Smooth muscle cell (in vitro differentiated cells): ENCODE measurements around the gene KSR1. TPM values are rescaled to one million over a fixed set of nuclear protein-coding genes. Genes with fewer than 3 reads are reported as not detected.

ENCODE experiments used
- DNase-seq: peaks from one replicate; lab custom pipeline; 2025; ENCODE audit not compliant: unreplicated experiment; lab: John Stamatoyannopoulos, UW
- H2AFZ ChIP-seq: fragments of 200-600 bp; sonication (generic); 2 replicates; pipeline ENCODE4 v1.6.0; 2016; ENCODE audit warnings: antibody characterized with exemption, low read depth, mild to moderate bottlenecking
- H3F3A ChIP-seq: fragments of 200-600 bp; sonication (generic); 2 replicates; pipeline ENCODE4 v1.6.0; 2017; ENCODE audit warnings: antibody characterized with exemption, low read depth
- H3K27ac ChIP-seq: fragments of 200-600 bp; sonication (generic); 2 replicates; pipeline ENCODE4 v1.5.1; 2016; ENCODE audit warnings: low read depth, mild to moderate bottlenecking
- H3K27me3 ChIP-seq: fragments of 200-600 bp; sonication (generic); 2 replicates; pipeline ENCODE4 v1.6.1; 2016; ENCODE audit warnings: low read depth, mild to moderate bottlenecking
- H3K36me3 ChIP-seq: fragments of 200-600 bp; sonication (generic); 2 replicates; pipeline ENCODE4 v1.5.1; 2016; ENCODE audit warnings: low read depth
- H3K4me1 ChIP-seq: fragments of 200-600 bp; sonication (generic); 2 replicates; pipeline ENCODE4 v1.5.1; 2016; ENCODE audit warnings: low read depth
- H3K4me2 ChIP-seq: fragments of 200-600 bp; sonication (generic); 2 replicates; pipeline ENCODE4 v1.6.0; 2016; ENCODE audit warnings: mild to moderate bottlenecking
- H3K4me3 ChIP-seq: fragments of 200-600 bp; sonication (generic); 2 replicates; pipeline ENCODE4 v1.5.1; 2016; ENCODE audit warnings: mild to moderate bottlenecking
- H3K79me2 ChIP-seq: fragments of 200-600 bp; sonication (generic); 2 replicates; pipeline ENCODE4 v1.6.0; 2016; ENCODE audit warnings: low read depth, mild to moderate bottlenecking
- H3K9ac ChIP-seq: fragments of 200-600 bp; sonication (generic); 2 replicates; pipeline ENCODE4 v1.6.0; 2016; ENCODE audit warnings: low read depth
- H3K9me3 ChIP-seq: fragments of 200-600 bp; sonication (generic); replicated peaks from 2 replicates; pipeline ENCODE4 v1.5.1; 2016; ENCODE audit warnings: low read depth
- H4K20me1 ChIP-seq: fragments of 200-600 bp; sonication (generic); 2 replicates; pipeline ENCODE4 v1.6.0; 2016; ENCODE audit warnings: low read depth
- WGBS: methylation state at CpG from one replicate; pipeline ENCODE4 v1.1.7; 2016; ENCODE audit warnings: low lambda C conversion rate; 5-methylcytosine and 5-hydroxymethylcytosine counted together
- polyA plus RNA-seq: library from polyadenylated mRNA; unstranded; fragments of >200 nt; fragmentation: Nextera tagmentation; extraction: Ambion mirVana; gene quantifications from 2 replicates; pipeline ENCODE4 v1.2.1, GENCODE V29; 2016
- total RNA-seq: library from RNA; depleted of rRNA; stranded (reverse); fragments of >200 nt; gene quantifications from 2 replicates; pipeline ENCODE4 v1.2.3, GENCODE V29; 2014
- TF ChIP-seq, protein P1 (sequence below): fragments of 200-600 bp; sonication (generic); IDR thresholded peaks from 2 replicates; pipeline ENCODE4 v1.5.1; 2017; ENCODE audit warnings: borderline replicate concordance, mild to moderate bottlenecking, antibody characterized with exemption; ENCODE audit not compliant: insufficient read depth, poor library complexity, severe bottlenecking

The KSR1 gene
- total and polyA plus RNA-seq, 2 experiments from 2014 or later = 40.4 to 65.1 TPM

- Histone ChIP-seq H3K4me1 (peaks cover 56% of the 10 kb centered on the region), H3K9me3 (no peaks in the 10 kb centered on the region), H3F3A (peaks cover 23% of the 10 kb centered on the region), H3K27ac (peak overlapping the region; percentile 63), H2AFZ (no peak overlapping the region), H3K27me3 (no peaks in the 10 kb centered on the region), H4K20me1 (peaks cover 100% of the 10 kb centered on the region), H3K4me3 (no peak overlapping the region), H3K79me2 (peaks cover 100% of the 10 kb centered on the region), H3K9ac (no peak overlapping the region), H3K36me3 (no peaks in the 10 kb centered on the region), H3K4me2 (peak overlapping the region; percentile 70)
- no peak for DNase-seq
- 65% methylated on average over 13 of the region's 13 CpGs for WGBS
- TF ChIP-seq, protein P1, sequence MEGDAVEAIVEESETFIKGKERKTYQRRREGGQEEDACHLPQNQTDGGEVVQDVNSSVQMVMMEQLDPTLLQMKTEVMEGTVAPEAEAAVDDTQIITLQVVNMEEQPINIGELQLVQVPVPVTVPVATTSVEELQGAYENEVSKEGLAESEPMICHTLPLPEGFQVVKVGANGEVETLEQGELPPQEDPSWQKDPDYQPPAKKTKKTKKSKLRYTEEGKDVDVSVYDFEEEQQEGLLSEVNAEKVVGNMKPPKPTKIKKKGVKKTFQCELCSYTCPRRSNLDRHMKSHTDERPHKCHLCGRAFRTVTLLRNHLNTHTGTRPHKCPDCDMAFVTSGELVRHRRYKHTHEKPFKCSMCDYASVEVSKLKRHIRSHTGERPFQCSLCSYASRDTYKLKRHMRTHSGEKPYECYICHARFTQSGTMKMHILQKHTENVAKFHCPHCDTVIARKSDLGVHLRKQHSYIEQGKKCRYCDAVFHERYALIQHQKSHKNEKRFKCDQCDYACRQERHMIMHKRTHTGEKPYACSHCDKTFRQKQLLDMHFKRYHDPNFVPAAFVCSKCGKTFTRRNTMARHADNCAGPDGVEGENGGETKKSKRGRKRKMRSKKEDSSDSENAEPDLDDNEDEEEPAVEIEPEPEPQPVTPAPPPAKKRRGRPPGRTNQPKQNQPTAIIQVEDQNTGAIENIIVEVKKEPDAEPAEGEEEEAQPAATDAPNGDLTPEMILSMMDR = no peak
Measured at GRCh38 chr17:27518545-27519521, 62.6 kb downstream of the KSR1 start.

GRCh38 chr17:27519550-27519949 is 63.3 kb downstream of the KSR1 start:
- WGBS = 41% methylated on average over 4 of the region's 4 CpGs
- Histone ChIP-seq H3K4me2 (peak overlapping the region; percentile 70), H3F3A (peaks cover 27% of the 10 kb centered on the region), H3K9me3 (no peaks in the 10 kb centered on the region), H3K27ac (peak overlapping the region; percentile 63), H3K27me3 (no peaks in the 10 kb centered on the region), H4K20me1 (peaks cover 100% of the 10 kb centered on the region), H3K36me3 (no peaks in the 10 kb centered on the region), H3K79me2 (peaks cover 100% of the 10 kb centered on the region), H3K4me1 (peaks cover 60% of the 10 kb centered on the region), H2AFZ (no peak overlapping the region), H3K4me3 (no peak overlapping the region), H3K9ac (peak overlapping the region; percentile 48)
- no peak for DNase-seq
- TF ChIP-seq, protein P1 = no peak

GRCh38 chr17:27520491-27521185 is 64.4 kb downstream of the KSR1 start:
- Histone ChIP-seq H4K20me1 (peaks cover 100% of the 10 kb centered on the region), H3K79me2 (peaks cover 99% of the 10 kb centered on the region), H3K27me3 (no peaks in the 10 kb centered on the region), H3K9ac (no peak overlapping the region), H3K9me3 (no peaks in the 10 kb centered on the region), H3K27ac (peak overlapping the region; percentile 63), H3K4me1 (peaks cover 59% of the 10 kb centered on the region), H3F3A (peaks cover 21% of the 10 kb centered on the region), H3K4me2 (peak overlapping the region; percentile 70), H2AFZ (no peak overlapping the region), H3K36me3 (no peaks in the 10 kb centered on the region), H3K4me3 (no peak overlapping the region)
- WGBS = 66% methylated on average over 16 of the region's 16 CpGs
- no peak for DNase-seq
- TF ChIP-seq, protein P1 = no peak
